Stimulated activated naive CD8-positive, alpha-beta T cell treated with anti-CD3 and anti-CD28 coated beads, Interleukin-15, Interleukin-2, amounts not matched to agents 100 U/mL and 50 U/mL, for 24 hours (primary cell): Measurements from ENCODE around the gene MON1A.
"Not testable (repeated sequence)": the region's sequence is repeated elsewhere in the genome, so short reads cannot be mapped to it uniquely, and the experiment has no call there.

Source experiments
- ATAC-seq: fragments of 150-1000 bp; cut with Tn5 transposase; one replicate; pipeline ENCODE4 v1.10.0; 2021
- DNase-seq: peaks from one replicate; pipeline ENCODE4 v3.0.0; 2021

MON1A gene, protein sequence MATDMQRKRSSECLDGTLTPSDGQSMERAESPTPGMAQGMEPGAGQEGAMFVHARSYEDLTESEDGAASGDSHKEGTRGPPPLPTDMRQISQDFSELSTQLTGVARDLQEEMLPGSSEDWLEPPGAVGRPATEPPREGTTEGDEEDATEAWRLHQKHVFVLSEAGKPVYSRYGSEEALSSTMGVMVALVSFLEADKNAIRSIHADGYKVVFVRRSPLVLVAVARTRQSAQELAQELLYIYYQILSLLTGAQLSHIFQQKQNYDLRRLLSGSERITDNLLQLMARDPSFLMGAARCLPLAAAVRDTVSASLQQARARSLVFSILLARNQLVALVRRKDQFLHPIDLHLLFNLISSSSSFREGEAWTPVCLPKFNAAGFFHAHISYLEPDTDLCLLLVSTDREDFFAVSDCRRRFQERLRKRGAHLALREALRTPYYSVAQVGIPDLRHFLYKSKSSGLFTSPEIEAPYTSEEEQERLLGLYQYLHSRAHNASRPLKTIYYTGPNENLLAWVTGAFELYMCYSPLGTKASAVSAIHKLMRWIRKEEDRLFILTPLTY

DNA sequence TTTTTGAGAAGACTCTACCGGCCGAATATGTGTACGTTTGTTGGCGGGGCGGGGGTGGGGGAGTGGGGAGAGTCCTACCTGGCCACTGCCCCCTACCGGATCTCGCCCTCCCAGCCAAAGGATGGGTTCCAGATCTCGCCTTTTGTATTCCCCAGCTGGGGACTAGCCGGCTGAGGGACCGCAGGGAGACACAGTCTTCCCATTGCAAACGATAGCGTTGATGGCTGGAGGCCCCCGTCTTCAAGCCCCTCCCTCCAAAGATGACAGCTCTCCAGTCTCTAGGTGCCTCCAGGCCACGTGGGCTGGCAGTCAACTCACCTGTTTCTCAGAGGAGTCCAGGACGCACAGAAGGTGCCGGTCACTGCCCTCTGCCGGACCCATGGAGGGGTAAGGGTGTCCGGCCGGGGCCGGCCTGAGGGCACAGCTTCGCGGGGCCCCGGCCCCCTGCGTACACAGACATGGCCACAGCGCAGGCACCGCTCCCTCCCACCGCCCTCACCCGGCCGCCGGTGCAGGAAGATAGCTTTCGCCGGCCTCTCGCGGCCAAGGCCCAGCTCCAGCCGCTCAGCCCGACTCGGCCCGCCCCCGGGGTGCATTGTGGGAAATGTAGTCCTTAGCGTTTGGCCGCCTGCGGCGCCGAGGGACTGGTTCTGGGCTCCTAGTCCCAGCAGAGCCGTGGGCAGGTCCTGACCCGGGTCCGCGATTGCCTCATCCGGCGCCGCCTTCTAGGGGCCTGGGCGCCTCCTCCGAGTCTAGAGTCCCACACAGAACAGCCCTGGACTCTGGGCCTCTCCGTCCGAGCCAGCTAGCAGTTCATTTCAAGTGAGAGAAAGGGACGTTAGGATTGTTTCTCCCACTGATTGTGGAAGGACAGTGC is at the start of gene MON1A:
Gene MON1A, minus strand, starts transcription at position 521 of the 877 bp plus-strand sequence. CDS start 16,465 bp downstream, outside the sequence.
- DNase-seq, result peak; percentile 94

DNA sequence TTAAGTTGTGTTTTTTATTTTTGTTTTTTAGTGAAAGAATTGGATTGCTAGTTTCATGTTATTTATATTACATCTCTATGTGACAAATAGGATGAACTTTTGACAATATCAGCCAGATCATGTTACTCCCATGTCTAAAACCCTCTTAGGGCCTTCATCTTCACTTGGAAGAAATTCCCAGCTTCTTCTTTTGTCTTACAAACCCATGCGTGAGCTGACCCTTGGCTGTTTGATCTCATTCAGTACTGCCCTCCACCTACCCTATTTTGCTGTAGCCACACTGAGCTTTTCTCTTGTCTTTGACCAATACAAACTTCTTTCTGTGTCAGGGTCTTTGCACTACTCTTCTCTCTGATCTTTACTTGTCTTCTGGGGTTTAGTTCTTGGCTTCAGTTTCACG is 47.3 kb upstream of the MON1A start:
- ATAC-seq (no peak), DNase-seq (no peak)

More for the DNA sequence above, at the start of gene MON1A:
- peak; percentile 98 for ATAC-seq

DNA sequence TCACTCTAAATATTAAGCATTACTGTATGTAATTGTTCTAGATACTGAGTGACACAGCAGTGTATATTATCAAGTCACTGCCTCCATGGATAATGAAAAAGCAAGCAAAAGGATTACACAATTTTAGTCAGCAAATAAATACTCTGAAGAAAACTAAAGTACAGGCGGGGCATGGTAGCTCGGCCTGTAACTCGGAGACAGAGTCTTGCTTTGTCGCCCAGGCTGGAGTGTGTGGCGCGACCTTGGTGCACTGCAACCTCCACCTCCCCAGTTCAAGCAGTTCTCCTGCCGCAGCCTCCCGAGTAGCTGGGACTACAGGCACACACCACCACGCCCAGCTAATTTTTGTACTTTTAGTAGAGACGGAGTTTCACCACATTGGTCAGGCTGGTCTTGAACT is 43.0 kb upstream of the MON1A start:
- no peak for DNase-seq
- no peak for ATAC-seq

DNA sequence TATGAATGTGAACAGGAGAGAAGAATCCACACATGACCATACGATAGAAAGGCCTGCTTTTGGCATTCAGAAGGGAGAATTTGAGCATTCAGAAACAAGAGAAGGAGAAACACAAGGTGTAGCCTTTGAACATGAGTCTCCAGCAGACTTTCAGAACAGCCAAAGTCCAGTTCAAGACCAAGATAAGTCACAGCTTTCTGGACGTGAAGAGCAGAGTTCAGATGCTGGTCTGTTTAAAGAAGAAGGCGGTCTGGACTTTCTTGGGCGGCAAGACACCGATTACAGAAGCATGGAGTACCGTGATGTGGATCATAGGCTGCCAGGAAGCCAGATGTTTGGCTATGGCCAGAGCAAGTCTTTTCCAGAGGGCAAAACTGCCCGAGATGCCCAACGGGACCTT is 38.7 kb upstream of the MON1A start:
- no peak for ATAC-seq

DNA sequence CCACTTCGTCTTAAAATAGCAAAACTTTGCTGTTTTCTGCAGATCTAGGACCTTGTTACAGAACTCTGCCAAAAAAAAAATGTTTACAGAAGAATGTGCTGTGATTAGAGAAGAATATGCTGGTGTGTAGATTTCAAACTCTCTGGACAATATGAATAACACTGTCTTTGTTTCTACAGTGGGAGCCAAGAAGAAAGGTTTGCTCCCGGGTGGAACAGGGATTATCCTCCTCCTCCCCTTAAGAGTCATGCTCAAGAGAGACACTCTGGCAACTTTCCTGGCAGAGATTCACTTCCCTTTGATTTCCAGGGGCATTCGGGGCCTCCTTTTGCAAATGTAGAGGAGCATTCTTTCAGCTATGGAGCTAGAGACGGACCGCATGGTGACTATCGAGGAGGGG is 37.7 kb upstream of the MON1A start:
- ATAC-seq, result no peak
- no peak for DNase-seq

More for the DNA sequence above, 38.7 kb upstream of the MON1A start:
- DNase-seq, result no peak

DNA sequence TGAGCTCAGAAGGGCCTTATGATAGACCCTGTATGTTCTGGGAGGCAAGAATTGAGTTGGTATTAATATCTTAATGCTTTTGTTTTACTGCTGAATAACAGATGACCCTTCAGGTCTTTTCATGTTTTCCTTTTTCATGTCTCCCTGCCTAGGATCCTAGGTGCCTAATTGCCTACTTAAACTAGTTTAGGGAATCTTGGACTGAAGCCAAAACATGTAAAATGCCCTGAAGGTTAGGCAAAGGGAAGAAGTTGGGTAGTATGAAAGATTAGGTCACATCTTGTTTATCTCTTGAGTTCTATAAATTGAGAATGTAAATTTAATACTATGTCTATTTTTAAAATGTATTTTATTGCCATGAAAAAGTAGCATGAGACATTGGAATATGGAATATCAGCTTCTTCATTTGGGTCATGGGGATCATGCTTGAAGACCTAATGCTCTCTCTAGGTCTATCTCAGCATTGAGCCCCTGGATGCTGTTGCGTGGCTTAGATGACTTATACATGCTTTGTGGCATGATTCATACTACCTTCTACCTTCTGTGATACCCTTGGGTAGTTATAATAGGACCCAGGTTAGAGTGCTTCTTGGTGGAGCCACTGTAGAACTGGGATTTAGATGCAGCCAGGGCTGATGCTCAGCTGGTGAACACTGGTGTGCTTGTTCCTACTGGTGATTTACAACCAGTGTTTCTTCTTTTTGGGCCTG is 36.8 kb upstream of the MON1A start:
- ATAC-seq (peak; percentile 55), DNase-seq (no peak)

DNA sequence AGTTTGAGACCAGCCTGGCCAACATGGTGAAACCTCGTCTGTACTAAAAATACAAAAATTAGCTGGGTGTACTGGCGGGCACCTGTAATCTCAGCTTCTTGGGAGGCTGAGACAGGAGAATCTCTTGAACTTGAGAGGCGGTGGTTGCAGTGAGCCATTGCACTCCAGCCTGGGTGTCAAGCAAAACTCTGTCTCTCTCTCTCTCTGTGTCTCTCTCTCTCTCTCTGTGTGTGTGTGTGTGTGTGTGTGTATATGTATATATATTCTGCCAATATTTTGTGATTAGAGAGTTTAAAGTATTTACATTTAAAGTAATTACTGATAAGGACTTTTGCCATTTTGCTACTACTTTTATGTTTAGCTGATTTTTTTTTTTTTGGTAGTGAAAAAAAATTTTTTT is 26.0 kb upstream of the MON1A start:
- no peak for ATAC-seq
- DNase-seq, result no peak

DNA sequence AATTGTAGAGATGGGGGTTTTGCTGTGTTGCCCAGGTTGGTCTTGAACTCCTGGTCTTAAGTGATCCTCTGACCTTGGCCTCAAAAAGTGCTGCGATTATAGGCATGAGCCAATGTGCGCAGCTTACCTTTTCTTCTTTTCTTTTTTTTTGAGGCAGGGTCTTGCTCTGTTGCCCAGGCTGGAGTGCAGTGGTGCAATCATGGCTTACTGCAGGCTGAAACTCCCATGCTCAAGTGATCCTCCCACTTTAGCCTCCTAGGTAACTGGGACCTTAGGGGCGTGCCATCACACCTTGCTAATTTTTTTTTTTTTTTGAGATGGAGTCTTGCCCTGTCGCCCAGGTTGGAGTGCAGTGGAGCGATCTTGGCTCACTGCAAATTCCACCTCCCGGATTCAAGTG is 23.3 kb upstream of the MON1A start:
- ATAC-seq (no peak), DNase-seq (no peak)

DNA sequence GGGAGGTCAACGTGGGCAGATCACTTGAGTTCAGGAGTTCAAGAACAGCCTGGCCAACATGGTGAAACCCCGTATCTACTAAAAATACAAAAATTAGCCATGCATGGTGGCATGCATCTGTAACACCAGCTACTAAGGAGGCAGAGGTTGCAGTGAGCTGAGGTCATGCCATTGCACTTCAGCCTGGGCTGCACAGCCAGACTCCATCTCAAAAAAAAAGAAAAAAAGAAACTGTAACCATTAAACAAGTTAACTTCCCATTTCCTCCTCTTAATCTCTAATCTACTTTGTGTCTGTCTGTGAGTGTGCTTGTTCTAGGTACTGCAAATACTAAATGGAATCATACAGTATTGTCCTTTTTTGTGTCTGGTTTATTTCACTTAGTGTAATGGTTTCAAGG is 13.0 kb upstream of the MON1A start:
- ATAC-seq (no peak), DNase-seq (no peak)

DNA sequence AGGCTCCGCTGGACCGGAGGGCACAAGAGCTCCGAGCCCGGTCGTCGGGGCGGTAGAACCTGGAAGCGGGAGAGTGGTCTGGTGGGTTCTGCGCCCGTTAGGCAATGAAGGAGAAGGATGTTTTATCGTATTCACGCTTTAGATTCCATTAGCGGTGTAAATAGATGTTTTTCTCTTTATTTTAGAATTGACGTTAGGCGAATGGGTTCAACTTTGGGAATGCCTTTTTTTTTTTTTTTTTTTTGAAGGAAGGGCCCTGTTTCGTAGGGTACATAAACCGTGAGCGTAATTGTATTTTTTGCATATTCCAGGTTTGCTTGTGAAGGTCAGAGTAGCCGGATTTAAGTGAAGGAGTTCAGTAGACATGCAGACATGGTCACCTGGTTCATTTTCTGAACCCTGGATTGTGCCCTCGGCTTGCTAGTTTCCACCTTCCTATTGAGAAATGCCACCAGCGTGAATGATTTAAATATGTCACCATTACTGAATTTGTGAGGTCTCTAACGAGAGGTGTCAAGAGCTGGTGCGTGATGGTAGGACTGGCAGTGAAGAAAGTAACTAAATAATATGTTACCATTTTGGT is 11.1 kb upstream of the MON1A start:
- DNase-seq (no peak), ATAC-seq (no peak)

DNA sequence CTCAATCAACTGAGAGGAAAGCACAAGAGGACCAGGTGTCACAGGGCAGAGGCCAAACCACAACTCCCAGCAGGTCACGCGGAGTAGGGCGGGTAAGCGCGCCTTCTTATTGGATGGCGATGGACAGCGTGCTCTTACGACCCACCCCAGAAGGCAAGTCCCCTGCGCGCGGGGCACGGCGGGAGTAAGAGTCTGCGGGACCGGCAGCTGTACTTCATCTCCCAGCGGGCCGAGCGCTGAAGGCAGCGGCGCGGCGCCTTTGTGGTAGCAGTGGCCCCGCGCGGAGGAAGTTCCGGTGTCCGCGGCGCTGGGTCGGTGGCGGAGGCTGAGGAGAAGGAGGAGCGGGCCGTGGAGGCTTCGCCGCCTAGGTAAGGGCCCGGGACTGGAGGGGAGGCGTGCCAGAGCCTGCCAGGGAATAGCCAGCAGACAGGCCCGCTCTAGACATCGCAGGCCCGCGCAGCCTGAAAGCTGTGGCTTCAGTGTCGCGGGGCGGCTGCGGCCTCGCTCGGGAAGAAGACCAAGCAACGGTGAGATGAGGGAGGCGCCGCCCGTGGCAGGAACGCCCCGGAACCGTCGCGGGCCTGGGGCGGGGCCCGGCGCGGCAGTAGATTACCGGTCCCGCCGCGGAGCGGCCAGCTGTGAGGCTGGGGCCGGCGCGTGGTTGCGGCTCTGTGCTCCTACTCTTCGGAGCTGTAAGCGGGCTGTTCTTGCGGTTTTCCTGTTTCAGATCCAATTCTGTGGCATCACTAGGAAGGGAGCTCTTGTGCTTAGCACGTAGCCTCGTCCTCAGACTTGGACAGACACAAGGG is 10.5 kb upstream of the MON1A start, which contains the start of gene RBM6:
Gene RBM6, plus strand, starts transcription at position 293 of the 809 bp plus-strand sequence. CDS start 22,492 bp downstream, outside the sequence.
- ATAC-seq (peak; percentile 99), DNase-seq (peak; percentile 95)

DNA sequence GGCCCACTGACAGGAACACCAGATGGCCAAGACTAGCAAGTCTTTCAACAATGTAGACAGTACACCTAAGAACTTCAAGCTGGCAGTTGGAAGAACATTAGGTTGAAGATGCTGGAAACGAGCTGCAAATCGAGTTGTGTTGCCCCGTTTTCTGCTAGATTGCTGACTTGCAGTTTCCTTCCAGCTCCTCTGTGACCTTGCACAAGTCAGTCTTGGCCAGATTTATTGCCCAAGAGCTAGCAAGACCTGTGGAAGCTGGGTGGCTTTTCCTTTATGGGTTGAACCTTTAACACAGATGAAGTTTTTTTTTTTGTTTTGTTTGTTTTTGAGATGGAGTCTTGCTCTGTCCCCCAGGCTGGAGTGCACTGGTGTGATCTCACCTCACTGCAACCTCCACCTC is 7.5 kb upstream of the MON1A start:
- DNase-seq, result no peak
- ATAC-seq, result no peak

DNA sequence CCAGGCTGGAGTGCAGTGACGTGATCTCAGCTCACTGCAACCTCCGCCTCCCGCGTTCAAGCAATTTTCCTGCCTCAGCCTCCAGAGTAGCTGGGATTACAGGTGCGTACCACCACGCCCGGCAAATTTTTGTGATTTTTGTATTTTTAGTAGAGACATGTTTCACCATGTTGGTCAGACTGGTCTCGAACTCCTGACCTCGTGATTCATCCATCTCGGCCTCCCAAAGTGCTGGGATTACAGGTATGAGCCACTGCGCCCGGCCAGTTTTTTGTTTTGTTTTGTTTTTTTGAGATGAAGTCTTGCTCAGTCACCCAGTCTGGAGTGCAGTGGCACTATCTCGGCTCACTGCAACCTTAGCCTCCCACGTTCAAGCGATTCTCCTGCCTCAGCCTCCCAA is 2.7 kb upstream of the MON1A start:
- not testable (repeated sequence) for DNase-seq, ATAC-seq

DNA sequence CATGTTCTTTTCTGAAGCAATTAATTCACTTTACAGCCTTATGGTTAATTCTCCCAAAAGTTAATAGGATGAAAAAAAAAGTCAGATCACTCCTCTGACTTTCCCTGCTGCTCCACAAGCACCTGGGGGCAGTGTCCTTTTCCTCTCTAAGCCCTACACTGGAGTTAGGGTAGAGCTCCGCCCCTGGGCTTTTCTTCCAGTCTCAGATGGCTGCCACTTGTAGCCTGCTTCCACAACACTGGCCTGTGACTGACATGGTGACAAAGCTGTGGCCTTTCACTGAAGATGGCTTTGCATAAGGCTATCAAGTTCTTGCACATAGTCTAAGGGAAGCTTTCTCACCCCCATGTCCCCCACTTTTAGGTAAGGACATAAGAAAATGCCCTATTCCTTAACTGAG is 1.3 kb upstream of the MON1A start:
- ATAC-seq, result no peak
- DNase-seq, result no peak

DNA sequence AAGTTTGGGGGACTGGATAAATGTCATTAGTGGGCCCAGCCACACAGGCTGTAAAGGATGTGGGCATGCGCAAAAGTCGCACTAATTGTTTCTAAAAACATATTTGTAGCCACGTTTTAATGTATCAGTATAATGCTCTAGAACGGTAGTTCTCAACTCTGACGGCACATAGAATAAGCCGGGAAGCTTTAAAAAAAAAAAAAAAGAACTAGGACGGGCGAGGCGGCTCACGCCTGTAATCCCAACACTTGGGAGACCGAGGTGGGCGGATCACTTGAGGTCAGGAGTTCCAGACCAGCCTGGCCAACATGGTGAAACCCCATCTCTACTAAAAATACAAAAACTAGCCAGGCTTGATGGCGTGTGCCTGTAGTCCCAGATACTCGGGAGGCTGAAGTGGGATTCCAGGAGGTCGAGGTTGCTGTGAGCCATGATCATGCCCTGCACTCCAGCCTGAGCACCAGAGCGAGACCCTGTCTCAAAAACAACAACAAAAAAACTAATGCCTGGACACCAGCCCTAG is 618 bp upstream of the MON1A start:
- ATAC-seq, result no peak

DNA sequence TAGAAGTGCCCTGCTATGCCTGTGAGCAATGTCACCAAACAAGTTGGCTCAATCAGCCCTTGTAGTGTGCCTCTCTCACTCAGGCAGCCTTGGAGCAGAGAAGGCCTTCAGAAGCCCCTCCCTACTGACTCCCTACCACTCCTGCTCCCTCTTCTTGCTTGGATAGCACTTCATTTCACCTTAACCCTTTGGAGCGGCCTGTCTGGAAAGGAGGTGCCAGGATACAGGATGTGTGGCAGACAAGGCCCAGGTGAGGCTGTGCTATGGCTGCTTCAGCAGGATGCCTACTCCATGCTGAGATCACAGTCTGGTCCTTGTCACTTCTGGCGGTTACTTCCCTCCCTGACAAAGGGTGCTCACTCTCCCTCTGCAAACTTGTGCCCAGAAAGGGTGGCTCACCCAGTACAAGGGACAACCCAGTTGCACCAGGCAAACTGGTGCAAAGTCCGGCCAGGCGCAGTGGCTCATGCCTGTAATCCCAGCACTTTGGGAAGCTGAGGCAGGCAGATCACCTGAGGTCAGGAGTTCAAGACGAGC is 1.1 kb downstream of the MON1A start:
- no peak for DNase-seq
- ATAC-seq, result no peak

More for the DNA sequence above, 618 bp upstream of the MON1A start:
- DNase-seq, result no peak

DNA sequence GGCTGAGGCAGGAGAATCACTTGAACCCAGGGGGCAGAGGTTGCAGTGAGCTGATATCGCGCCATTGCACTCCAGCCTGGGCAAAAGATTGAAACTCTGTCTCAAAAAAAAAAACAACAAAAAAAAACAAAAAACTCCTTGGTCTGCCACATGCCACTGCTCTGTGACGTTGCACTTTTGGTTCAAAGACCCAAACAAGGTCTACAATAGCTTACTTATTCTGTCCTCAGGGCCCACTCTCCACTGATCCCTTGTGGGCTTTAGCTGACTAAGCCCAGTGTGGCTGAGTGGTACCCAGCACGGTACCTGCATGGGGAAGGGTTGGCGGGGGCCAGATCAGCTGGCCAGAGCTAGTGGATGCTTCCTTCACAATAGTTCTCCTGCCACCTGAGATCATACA is 1.8 kb downstream of the MON1A start:
- DNase-seq (no peak), ATAC-seq (no peak)

DNA sequence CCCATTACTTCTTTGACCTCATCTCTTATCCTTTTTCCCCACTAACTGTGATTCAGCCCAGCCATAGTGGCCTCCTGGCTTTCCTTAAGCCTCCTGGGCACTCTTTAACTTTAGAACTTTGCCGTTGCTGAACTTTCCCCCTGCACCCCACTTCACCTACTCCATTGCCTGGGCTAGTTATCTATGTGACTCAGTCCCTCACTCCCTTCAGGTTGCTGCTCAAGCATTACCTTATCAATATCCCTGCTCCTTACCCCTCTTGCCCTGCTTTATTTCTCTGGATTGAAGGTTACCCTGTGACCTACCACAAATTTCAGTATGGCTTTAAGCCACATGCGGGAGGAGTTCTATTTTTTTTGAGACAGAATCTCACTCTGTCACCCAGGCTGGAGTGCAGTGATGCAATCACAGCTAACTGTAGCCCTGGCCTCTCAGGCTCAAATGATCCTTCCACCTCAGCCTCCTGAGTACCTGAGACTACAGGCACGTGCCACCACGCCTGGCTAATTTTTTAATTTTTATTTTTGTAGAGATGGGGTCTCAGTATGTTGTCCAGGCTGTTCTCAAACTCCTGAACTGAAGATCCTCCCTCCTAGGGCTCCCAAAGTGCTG is 3.4 kb downstream of the MON1A start:
- no peak for ATAC-seq
- DNase-seq, result no peak

DNA sequence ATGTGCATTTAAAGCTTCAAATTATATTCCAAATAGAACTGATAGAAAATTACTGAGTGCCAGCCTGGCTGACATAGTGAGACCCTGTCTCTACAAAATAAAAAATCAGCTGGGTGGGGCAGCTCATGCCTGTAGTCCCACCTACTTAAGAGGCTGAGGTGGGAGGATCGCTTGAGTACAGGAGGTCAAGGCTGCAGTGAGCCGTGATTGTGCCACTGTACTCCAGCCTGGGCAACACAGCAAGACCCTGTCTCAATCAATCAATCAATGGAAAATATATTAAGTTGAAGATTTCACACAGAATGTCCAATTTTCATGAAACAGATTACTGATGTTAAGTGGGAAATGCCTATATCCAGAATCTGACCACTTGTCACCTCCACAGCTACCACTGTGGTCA is 4.1 kb downstream of the MON1A start:
- DNase-seq (no peak), ATAC-seq (no peak)

DNA sequence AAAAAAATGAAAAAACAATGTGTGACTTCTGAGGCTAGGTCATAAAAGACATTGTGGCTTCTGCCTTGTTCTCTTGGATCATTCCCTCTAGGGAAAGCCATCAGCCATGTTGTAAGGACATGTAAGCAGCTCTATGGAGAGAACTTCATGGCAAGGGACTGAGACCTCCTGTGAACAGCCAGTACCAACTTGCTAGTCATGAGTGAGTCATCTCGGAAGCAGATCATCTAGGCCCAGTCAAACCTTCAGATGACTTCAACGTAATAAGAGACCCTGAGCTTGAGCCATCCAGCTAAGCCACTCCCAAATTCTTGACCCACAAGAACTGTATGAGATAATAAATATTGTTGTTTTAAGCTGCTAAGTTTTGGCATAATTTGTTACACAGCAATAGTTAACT is 4.9 kb downstream of the MON1A start:
- ATAC-seq, result no peak
- DNase-seq, result no peak
